NCI-H82 (cell line): ENCODE measurements around the gene EPB41L2.
"Not testable (repeated sequence)": the region's sequence is repeated elsewhere in the genome, so short reads cannot be mapped to it uniquely, and the experiment has no call there.

ENCODE experiments used
- DNase-seq: peaks from one replicate; lab custom pipeline; 2025; lab: John Stamatoyannopoulos, UW

Gene EPB41L2

DNA sequence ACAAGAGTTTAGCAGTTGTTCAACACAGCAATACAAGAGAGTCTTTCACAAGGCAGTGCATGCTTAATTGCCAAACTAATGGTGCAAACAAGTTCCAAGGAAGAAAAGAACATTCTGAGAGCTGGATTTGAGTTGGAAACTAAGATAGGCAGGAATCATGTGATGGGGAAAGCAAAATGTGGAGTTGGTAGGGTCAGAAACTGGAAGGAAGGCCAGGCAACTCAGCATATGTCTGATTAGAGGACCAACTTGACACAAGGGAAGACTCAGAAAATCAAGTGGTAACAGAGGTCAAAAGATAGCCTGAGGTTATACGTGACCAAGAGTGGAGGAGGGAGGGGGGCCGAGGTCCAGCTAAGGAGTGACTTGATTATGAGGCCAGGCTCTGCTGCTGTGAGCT lies 118.6 kb downstream of the EPB41L2 start:
- no peak for DNase-seq

DNA sequence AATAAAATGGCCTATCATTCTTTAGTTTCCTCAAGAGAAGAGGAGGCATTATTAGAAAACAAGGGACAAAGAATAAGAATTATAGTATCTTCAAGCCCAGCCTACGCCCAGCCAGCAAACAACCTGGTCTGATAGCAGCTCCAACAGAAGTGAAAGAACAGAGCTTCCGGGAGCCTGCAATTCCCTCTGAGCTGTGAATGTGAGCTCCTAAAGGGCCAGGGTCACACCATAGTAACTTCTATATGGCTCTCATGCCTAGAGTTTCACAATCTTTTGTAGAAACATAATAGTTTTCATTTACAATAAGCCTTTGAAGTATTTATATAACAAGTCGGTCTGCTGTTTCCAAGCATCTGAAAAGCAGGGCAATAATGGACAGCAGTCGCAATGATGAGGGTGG lies 119.3 kb downstream of the EPB41L2 start:
- no peak for DNase-seq

- not testable (repeated sequence) for DNase-seq
These were observed 120.3 kb downstream of the EPB41L2 start for GRCh38 chr6:130942752-130943151.

DNA sequence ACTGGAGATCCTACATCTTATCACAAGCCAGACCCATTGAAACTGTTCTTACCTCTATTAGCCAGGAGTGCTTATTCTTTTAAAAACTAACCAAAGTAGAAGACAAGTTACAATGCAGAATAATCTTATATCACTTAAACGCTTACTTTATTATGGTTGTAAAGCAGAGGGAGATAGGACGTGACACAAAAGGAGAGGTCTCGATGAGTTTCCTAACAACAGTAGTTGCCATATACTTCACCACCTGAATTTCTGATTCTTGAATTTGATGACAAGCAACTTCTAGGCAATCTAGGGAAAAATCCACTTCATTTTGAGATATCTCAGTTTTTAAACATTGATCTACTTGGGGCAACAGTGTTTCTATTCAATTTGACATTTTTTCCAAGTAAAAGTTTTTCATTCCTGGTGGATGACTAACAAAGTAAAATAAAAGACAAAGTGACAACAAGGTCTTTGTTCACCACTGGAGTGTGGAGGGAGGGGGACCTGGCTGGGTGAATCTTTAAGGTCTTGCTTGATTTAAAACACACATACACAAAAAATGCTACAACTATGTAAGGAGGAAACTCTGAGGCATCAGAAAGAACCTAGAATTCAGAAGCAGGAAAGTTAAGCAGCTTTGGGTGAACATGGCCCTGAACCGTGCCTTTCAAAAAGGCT lies 125.0 kb downstream of the EPB41L2 start:
- DNase-seq, result no peak

GRCh38 chr6:130936933-130937332 lies 126.1 kb downstream of the EPB41L2 start:
- DNase-seq, result no peak

DNA sequence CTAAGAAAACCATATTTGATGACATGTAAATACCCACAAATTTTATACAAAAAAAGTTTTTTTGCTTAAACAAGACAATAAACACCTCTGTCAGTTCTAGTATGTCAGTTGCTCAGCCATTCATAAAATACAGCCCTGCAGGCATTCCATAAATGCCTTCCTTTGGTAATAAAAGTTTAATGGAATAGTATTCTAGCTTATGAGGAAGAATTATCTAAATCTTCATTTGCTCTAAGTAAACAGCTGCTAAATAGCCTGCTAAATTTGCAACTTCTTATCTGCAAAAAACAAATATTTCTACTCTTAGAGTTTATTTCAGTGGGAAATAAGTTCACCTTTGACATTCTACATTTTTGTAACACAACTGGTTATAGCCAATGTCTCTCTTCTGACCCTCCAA lies 127.1 kb downstream of the EPB41L2 start:
- no peak for DNase-seq

DNA sequence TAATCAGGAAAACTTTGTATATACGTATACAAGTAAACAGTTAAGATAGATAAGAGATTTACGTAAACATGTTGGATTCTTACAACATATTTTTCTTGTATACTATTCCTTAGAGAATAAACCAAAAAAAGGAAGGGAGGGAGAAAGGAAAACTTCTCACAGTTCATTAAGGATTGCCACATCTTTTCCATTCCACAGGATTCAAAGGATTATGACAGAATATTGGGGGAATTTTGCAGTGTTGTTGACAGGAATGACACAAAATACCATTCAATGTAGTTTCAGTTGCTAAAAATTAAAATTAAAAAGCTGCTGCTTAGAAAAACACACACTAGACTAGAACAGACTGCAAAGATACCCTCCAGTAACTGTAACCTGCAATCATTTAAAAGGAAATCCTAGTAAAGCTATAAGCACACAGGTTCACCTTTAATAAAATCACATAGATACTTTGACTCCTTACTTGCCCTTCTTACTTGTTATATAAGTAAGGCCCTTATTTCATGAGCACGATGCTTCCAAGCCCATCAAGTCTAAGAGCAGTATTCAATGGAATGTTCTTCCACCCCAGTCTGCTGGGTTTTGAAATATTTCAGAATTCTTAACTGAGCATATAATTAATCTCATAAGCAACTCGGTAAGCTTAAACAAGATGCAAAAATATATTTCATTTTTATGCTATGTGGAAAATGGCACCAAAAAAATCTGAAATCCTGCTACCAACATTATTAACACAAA lies 128.0 kb downstream of the EPB41L2 start:
- no peak for DNase-seq

DNA sequence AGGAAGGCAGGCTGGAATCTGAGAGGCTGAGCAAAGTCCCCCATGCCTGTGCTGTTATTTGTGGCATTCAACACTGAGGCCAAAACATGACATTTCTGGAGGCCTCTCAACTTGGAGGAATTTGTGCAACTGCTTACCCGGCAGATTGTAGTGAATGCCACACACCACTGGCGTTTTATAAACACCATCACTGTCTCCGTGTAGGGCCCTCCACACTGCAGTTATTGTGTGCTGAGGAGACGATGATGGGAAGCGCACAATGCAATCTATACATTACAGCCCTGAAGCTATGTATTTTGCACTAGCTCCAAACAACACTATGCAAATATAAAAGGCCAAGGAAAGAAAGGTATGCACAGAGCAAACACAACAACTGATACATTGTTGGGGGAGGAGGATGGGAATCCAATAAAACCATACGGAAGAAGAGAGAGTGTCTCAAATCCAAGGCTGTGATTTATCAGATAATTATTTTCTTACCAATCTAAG lies 129.3 kb downstream of the EPB41L2 start:
- DNase-seq, result no peak

DNA sequence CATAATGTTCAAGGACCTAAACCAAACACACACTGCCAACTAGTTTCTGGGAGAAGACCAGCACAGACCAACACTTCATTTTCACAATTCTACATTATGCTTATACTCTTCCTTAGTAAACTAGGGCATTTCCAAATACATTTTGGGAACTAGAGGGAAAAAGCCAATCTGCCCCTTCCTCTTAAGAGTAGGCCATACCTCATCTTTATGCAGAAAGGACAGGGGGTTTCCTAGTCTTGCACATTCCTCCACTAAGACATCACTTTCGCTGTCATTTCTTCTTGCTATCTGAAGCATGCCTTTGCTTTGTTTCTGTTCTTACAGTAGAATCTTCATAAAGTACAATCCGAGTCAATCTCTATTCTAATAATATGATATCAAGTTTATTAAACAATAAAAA lies 130.1 kb downstream of the EPB41L2 start:
- no peak for DNase-seq

DNA sequence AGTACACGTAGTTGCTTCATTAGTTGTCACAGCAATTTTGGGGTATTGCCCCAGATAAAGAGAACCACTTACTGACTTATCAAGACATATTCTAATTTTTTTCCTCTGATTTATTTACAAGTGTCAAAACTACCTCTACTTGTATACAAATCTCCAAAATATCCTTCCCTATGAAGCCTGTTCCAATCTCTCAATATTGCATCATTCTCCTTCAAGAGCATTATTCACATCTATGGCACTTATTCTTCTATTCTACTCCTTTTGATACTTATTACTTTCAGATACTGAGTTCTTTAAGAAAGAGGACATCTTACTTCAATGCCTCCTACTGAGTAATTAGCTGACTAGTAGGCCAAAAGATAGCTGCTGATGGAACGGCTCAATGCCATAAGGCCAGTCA lies 130.6 kb downstream of the EPB41L2 start:
- no peak for DNase-seq

- DNase-seq, result no peak
These were observed 131.4 kb downstream of the EPB41L2 start for GRCh38 chr6:130931683-130932082.

- no peak for DNase-seq
These were observed 133.9 kb downstream of the EPB41L2 start for GRCh38 chr6:130929036-130929678.

GRCh38 chr6:130928158-130928912 lies 134.7 kb downstream of the EPB41L2 start:
- DNase-seq, result no peak

- peak; percentile 9 for DNase-seq
These were observed 135.7 kb downstream of the EPB41L2 start for GRCh38 chr6:130927305-130927704.

- no peak for DNase-seq
These were observed 139.7 kb downstream of the EPB41L2 start for GRCh38 chr6:130923350-130923749.

DNA sequence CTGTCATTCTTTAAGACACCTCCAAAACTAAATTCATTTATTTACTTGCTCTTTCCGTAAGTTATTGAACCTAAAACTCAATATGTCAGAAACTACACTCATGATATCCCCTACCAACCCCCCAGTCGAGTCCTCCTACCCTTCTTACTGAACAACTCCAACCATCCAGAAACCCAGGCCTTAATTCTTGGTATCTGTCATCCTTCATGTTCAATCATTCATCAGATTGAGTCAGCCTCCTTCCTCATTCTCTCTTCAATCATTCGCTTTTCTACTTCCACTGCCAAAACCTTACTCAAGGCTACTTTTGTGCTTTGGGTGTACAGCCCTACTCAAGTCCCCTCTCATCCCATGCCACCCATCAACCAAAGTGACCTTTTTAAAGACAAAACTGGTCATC lies 140.1 kb downstream of the EPB41L2 start:
- DNase-seq, result no peak

DNA sequence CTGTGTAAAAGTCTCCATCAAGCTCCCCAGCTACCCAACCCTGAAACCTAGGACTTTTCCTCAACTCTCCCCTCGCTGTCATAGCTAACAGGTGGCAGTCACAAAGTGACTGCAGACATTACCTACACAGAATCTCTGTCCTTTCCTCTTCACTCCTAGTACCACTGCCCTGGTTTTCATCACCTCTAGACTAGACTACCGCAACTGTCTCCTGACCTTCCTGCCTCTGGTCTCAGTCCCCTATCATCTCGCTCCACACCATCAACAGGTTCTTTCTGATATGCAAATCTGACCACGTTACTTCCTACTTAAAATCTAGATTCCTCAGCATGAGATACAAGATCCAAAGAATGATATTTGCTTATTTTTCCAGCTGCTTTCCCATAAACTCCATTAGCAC lies 142.1 kb downstream of the EPB41L2 start:
- no peak for DNase-seq

DNA sequence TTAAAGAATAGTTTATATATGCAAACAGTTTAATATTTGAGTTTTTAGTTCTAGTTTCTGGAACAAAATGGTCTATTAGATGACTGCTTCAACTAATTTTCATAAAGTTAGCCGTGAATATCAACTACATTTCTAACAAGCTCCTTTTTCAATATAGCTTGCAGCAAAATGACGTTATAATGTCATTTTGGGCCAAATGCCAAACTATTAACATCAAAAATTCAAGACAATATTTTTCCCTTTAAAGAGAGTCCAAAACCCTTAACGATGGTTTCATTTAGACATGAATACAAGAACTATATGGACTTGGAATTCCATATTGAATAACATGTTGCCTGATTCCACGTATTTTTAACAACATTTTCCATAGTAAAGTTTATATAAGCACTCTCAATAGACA lies 144.9 kb downstream of the EPB41L2 start:
- no peak for DNase-seq

- DNase-seq, result not testable (repeated sequence)
These were observed 147.4 kb downstream of the EPB41L2 start for GRCh38 chr6:130915606-130916005.

GRCh38 chr6:130913120-130913519 lies 149.9 kb downstream of the EPB41L2 start:
- no peak for DNase-seq

GRCh38 chr6:130912434-130912833 lies 150.6 kb downstream of the EPB41L2 start:
- no peak for DNase-seq

- DNase-seq, result no peak
These were observed 154.1 kb downstream of the EPB41L2 start for GRCh38 chr6:130908958-130909357.
